T-cell (primary cell): Measurements from ENCODE around the gene CAMK2A. TPM values are rescaled to one million over a fixed set of nuclear protein-coding genes. Genes with fewer than 3 reads are reported as not detected.

ENCODE experiments used
- ATAC-seq, 4 experiments: fragments of 200-7000 bp in 3 of 4; fragments of 150-1000 bp in 1 of 4; cut with Tn5 transposase; replicated peaks in 1 of 4; 1 replicate in 3 of 4; 2 replicates in 1 of 4; pipeline ENCODE4 v1.10.0; 2021; ENCODE audit warnings: moderate library complexity in 3 of 4, mild to moderate bottlenecking in 2 of 4, moderate number of reproducible peaks in 1 of 4
- CTCF ChIA-PET, 2 donors: fragments of 300-600 bp; sonication (Branson Sonifier 250); formaldehyde crosslinking; loops; one replicate each; lab custom pipeline; 2022; ENCODE audit warnings: antibody characterized with exemption in 2 of 2; lab: Charles Lee
- POLR2A ChIA-PET, 2 donors: fragments of 300-600 bp; sonication (Branson Sonifier 250); formaldehyde crosslinking; loops; one replicate each; lab custom pipeline; 2022; ENCODE audit warnings: antibody characterized with exemption in 2 of 2; lab: Charles Lee
- DNase-seq, 35 experiments: peaks; one replicate each; pipeline versions ENCODE4 v3.0.0 to v3.0.0-alpha.2; 2013 to 2023
- H3K27ac ChIP-seq: one replicate; pipeline ENCODE4 v1.5.1; 2013; ENCODE audit warnings: low read length
- H3K27me3 ChIP-seq, 2 experiments: replicated peaks in 1 of 2; 1 replicate in 1 of 2; 2 replicates in 1 of 2; pipeline versions ENCODE4 v1.6.1 to v1.7.0; 2013; ENCODE audit warnings: low read length in 1 of 2, mixed read lengths in 1 of 2; ENCODE audit not compliant: control insufficient read depth in 2 of 2, insufficient read depth in 2 of 2; ENCODE audit errors: extremely low read depth in 1 of 2
- H3K36me3 ChIP-seq, 2 donors: 1 replicate in 1 of 2; 2 replicates in 1 of 2; pipeline versions ENCODE4 v1.6.1 to v1.7.0; 2013; ENCODE audit warnings: low read length in 1 of 2; ENCODE audit not compliant: control insufficient read depth in 2 of 2, insufficient read depth in 1 of 2; ENCODE audit errors: extremely low read depth in 1 of 2
- H3K4me1 ChIP-seq, 2 experiments: 1 replicate in 1 of 2; 2 replicates in 1 of 2; pipeline versions ENCODE4 v1.6.1 to v1.7.0; 2013; ENCODE audit warnings: low read length in 2 of 2, mixed read lengths in 1 of 2; ENCODE audit not compliant: insufficient read depth in 2 of 2, control insufficient read depth in 1 of 2; ENCODE audit errors: extremely low read depth in 1 of 2
- H3K4me3 ChIP-seq, 2 donors: 1 replicate in 1 of 2; 2 replicates in 1 of 2; pipeline versions ENCODE4 v1.5.1 to v1.7.0; 2013; ENCODE audit warnings: mild to moderate bottlenecking in 2 of 2, low read length in 1 of 2, moderate library complexity in 1 of 2; ENCODE audit not compliant: control insufficient read depth in 1 of 2; ENCODE audit errors: extremely low read depth in 1 of 2
- H3K9me3 ChIP-seq: 2 replicates; pipeline ENCODE4 v1.7.0; 2013
- H3K27ac Mint-ChIP-seq, 2 donors: one replicate each; pipeline ENCODE4 v1.8.0; 2020 to 2021; ENCODE audit warnings: mild to moderate bottlenecking in 2 of 2, mixed read lengths in 2 of 2
- H3K27me3 Mint-ChIP-seq, 2 donors: one replicate each; pipeline ENCODE4 v1.8.0; 2021 to 2022; ENCODE audit warnings: mixed read lengths in 2 of 2
- H3K36me3 Mint-ChIP-seq: one replicate; pipeline ENCODE4 v1.8.0; 2021; ENCODE audit warnings: mixed read lengths
- H3K4me1 Mint-ChIP-seq, 3 donors: one replicate each; pipeline ENCODE4 v1.8.0; 2020 to 2022; ENCODE audit warnings: mixed read lengths in 3 of 3, mild to moderate bottlenecking in 1 of 3
- H3K4me3 Mint-ChIP-seq, 3 donors: one replicate each; pipeline ENCODE4 v1.8.0; 2020 to 2022; ENCODE audit warnings: mild to moderate bottlenecking in 3 of 3, mixed read lengths in 3 of 3, moderate library complexity in 3 of 3
- H3K9me3 Mint-ChIP-seq, 3 donors: one replicate each; pipeline ENCODE4 v1.8.0; 2020 to 2022; ENCODE audit warnings: mixed read lengths in 3 of 3
- WGBS: methylation state at CpG from one replicate; pipeline ENCODE4 v1.1.5; 2013; ENCODE audit warnings: missing lambda C conversion rate; ENCODE audit not compliant: insufficient coverage; 5-methylcytosine and 5-hydroxymethylcytosine counted together
- total RNA-seq, 35 experiments: library from RNA in 6 of 35; stranded (reverse) in 6 of 35; fragments of 120-200 nt in 1 of 35; gene quantifications; one replicate each; pipeline versions ENCODE4 v1.2.1 to v1.2.4 and lab custom pipeline; 2013 to 2026

CAMK2A gene
- total RNA-seq, 5 donors from 2014 or later (not counting 1 experiment from before 2014, with no cell fraction given) = not detected

GRCh38 chr5:150217038-150217437 is 72.5 kb downstream of the CAMK2A start:
- no peak overlapping the region for H3K4me3 Mint-ChIP-seq
- no peak overlapping the region for H3K27ac Mint-ChIP-seq
- POLR2A ChIA-PET = no interaction called here
- DNase-seq (no peak), ATAC-seq (no peak)
- Histone ChIP-seq H3K9me3 (no peaks in the 10 kb centered on the region), H3K27ac (no peak overlapping the region), H3K27me3 (peaks cover 0 to 38% of the 10 kb centered on the region in 2 experiments), H3K4me3 (no peak overlapping the region), H3K4me1 (no peaks in the 10 kb centered on the region), H3K36me3 (no peaks in the 10 kb centered on the region)
- no CpG with 5 or more reads among the region's 2 CpGs for WGBS
- H3K27me3 Mint-ChIP-seq = peaks cover 12 to 15% of the 10 kb centered on the region in 2 donors
- CTCF ChIA-PET = no interaction called here
- H3K9me3 Mint-ChIP-seq = no peaks in the 10 kb centered on the region
- H3K36me3 Mint-ChIP-seq = no peaks in the 10 kb centered on the region
- H3K4me1 Mint-ChIP-seq = peaks cover 0 to 6% (median 0%) of the 10 kb centered on the region in 3 donors

GRCh38 chr5:150215979-150216944 is 73.3 kb downstream of the CAMK2A start:
- Histone ChIP-seq H3K36me3 (no peaks in the 10 kb centered on the region), H3K4me1 (no peaks in the 10 kb centered on the region), H3K9me3 (no peaks in the 10 kb centered on the region), H3K27me3 (peaks cover 0 to 36% of the 10 kb centered on the region in 2 experiments), H3K4me3 (no peak overlapping the region), H3K27ac (no peak overlapping the region)
- Mint-ChIP-seq H3K36me3 (no peaks in the 10 kb centered on the region), H3K4me1 (peaks cover 0 to 6% (median 0%) of the 10 kb centered on the region in 3 donors), H3K4me3 (no peak overlapping the region), H3K27me3 (peaks cover 12 to 15% of the 10 kb centered on the region in 2 donors), H3K9me3 (no peaks in the 10 kb centered on the region), H3K27ac (no peak overlapping the region)
- ATAC-seq (no peak), DNase-seq (no peak)
- 88% methylated on average over 5 of the region's 10 CpGs for WGBS
- POLR2A ChIA-PET = no interaction called here
- CTCF ChIA-PET = interaction anchor here in 1 of 2 donors (0.5 kb wide), 1 partner anchor 256 kb away, joined by 3 read pairs; no protein-coding TSS in a partner anchor

- peaks cover 6 to 9% (median 7%) of the 10 kb centered on the region in 3 donors for H3K4me1 Mint-ChIP-seq
- no peak overlapping the region for H3K27ac Mint-ChIP-seq
- H3K36me3 ChIP-seq = no peaks in the 10 kb centered on the region
- ChIA-PET POLR2A (no interaction called here), CTCF (no interaction called here)
- H3K4me3 Mint-ChIP-seq = no peak overlapping the region
- H3K27ac ChIP-seq = no peak overlapping the region
- H3K36me3 Mint-ChIP-seq = no peaks in the 10 kb centered on the region
- H3K27me3 ChIP-seq = peaks cover 0 to 40% of the 10 kb centered on the region in 2 experiments
- no peaks in the 10 kb centered on the region for H3K9me3 ChIP-seq
- H3K4me3 ChIP-seq = no peak overlapping the region
- no peaks in the 10 kb centered on the region for H3K9me3 Mint-ChIP-seq
- ATAC-seq (no peak), DNase-seq (no peak)
- peaks cover 12% of the 10 kb centered on the region in 2 donors for H3K27me3 Mint-ChIP-seq
- WGBS = 75% methylated on average over 5 of the region's 7 CpGs
- peaks cover 0 to 7% of the 10 kb centered on the region in 2 experiments for H3K4me1 ChIP-seq
Observed at GRCh38 chr5:150214289-150214688, 75.3 kb downstream of the CAMK2A start.

GRCh38 chr5:150213530-150213929 is 76.0 kb downstream of the CAMK2A start:
- Histone ChIP-seq H3K4me1 (peaks cover 0 to 14% of the 10 kb centered on the region in 2 experiments), H3K27ac (no peak overlapping the region), H3K9me3 (no peaks in the 10 kb centered on the region), H3K36me3 (no peaks in the 10 kb centered on the region), H3K27me3 (peaks cover 0 to 41% of the 10 kb centered on the region in 2 experiments), H3K4me3 (no peak overlapping the region)
- CTCF ChIA-PET = no interaction called here
- no peaks in the 10 kb centered on the region for H3K9me3 Mint-ChIP-seq
- no peaks in the 10 kb centered on the region for H3K36me3 Mint-ChIP-seq
- peaks cover 14 to 16% (median 15%) of the 10 kb centered on the region in 3 donors for H3K4me1 Mint-ChIP-seq
- no peak overlapping the region for H3K27ac Mint-ChIP-seq
- POLR2A ChIA-PET = interaction anchor here in 1 of 2 donors (0.7 kb wide), 1 partner anchor 17 kb away, joined by 3 read pairs; no protein-coding TSS in a partner anchor
- H3K27me3 Mint-ChIP-seq = peaks cover 12 to 20% of the 10 kb centered on the region in 2 donors
- ATAC-seq (no peak), DNase-seq (no peak)
- WGBS = 74% methylated on average over 6 of the region's 6 CpGs
- H3K4me3 Mint-ChIP-seq = no peak overlapping the region

GRCh38 chr5:150211156-150212030 is 78.2 kb downstream of the CAMK2A start:
- ATAC-seq (no peak), DNase-seq (no peak)
- no peak overlapping the region for H3K4me3 ChIP-seq
- Mint-ChIP-seq H3K36me3 (no peaks in the 10 kb centered on the region), H3K27me3 (peaks cover 13 to 25% of the 10 kb centered on the region in 2 donors), H3K27ac (no peak overlapping the region), H3K9me3 (no peaks in the 10 kb centered on the region), H3K4me1 (peaks cover 18 to 23% (median 19%) of the 10 kb centered on the region in 3 donors), H3K4me3 (no peak overlapping the region)
- ChIA-PET CTCF (interaction anchor here in 1 of 2 donors (1.3 kb wide), 1 partner anchor 11 kb away, joined by 3 read pairs; no protein-coding TSS in a partner anchor), POLR2A (no interaction called here)
- peaks cover 0 to 42% of the 10 kb centered on the region in 2 experiments for H3K27me3 ChIP-seq
- H3K4me1 ChIP-seq = peaks cover 0 to 24% of the 10 kb centered on the region in 2 experiments
- H3K9me3 ChIP-seq = no peaks in the 10 kb centered on the region
- H3K27ac ChIP-seq = no peak overlapping the region
- H3K36me3 ChIP-seq = no peaks in the 10 kb centered on the region
- WGBS = 83% methylated on average over 7 of the region's 15 CpGs

- no peak overlapping the region for H3K4me3 ChIP-seq
- Mint-ChIP-seq H3K9me3 (no peaks in the 10 kb centered on the region), H3K27ac (no peak overlapping the region), H3K36me3 (no peaks in the 10 kb centered on the region), H3K4me1 (peaks cover 18 to 23% (median 19%) of the 10 kb centered on the region in 3 donors), H3K4me3 (peak overlapping the region in 1 of 3 donors; percentile 27), H3K27me3 (peaks cover 13 to 25% of the 10 kb centered on the region in 2 donors)
- no peaks in the 10 kb centered on the region for H3K36me3 ChIP-seq
- no peaks in the 10 kb centered on the region for H3K9me3 ChIP-seq
- DNase-seq = no peak
- WGBS = 94% methylated on average over 3 of the region's 6 CpGs
- H3K27ac ChIP-seq = no peak overlapping the region
- H3K4me1 ChIP-seq = peaks cover 0 to 29% of the 10 kb centered on the region in 2 experiments
- ChIA-PET CTCF (interaction anchor here in 1 of 2 donors (0.8 kb wide), 1 partner anchor 77 kb away, joined by 4 read pairs; no protein-coding TSS in a partner anchor), POLR2A (no interaction called here)
- peaks cover 0 to 46% of the 10 kb centered on the region in 2 experiments for H3K27me3 ChIP-seq
- no peak for ATAC-seq
Observed at GRCh38 chr5:150210644-150211043, 78.9 kb downstream of the CAMK2A start.
